Central memory CD8-positive, alpha-beta T cell (primary cell): ENCODE measurements around the gene KRTAP17-1.
"Not testable (repeated sequence)": the region's sequence is repeated elsewhere in the genome, so short reads cannot be mapped to it uniquely, and the experiment has no call there.

Experiments used
- ATAC-seq: fragments of 150-1000 bp; cut with Tn5 transposase; replicated peaks from 2 replicates; pipeline ENCODE4 v1.10.0; 2022; ENCODE audit warnings: mild to moderate bottlenecking, moderate FRiP score, moderate number of reproducible peaks; ENCODE audit not compliant: poor library complexity, severe bottlenecking; ENCODE audit errors: extremely low read depth
- DNase-seq, 2 donors: peaks; one replicate each; pipeline ENCODE4 v3.0.0; 2021; ENCODE audit warnings: low spot score in 2 of 2
- H3K27ac Mint-ChIP-seq: one replicate; pipeline ENCODE4 v1.8.0; 2022; ENCODE audit warnings: low read depth, mild to moderate bottlenecking, moderate library complexity, mixed read lengths
- H3K27me3 Mint-ChIP-seq: one replicate; pipeline ENCODE4 v1.8.0; 2022; ENCODE audit warnings: mixed read lengths
- H3K36me3 Mint-ChIP-seq: one replicate; pipeline ENCODE4 v1.8.0; 2022; ENCODE audit warnings: mild to moderate bottlenecking, moderate library complexity, mixed read lengths; ENCODE audit not compliant: insufficient read depth
- H3K4me1 Mint-ChIP-seq: one replicate; pipeline ENCODE4 v1.8.0; 2022; ENCODE audit warnings: mixed read lengths
- H3K4me3 Mint-ChIP-seq: one replicate; pipeline ENCODE4 v1.8.0; 2022; ENCODE audit warnings: mild to moderate bottlenecking, moderate library complexity, mixed read lengths
- H3K9me3 Mint-ChIP-seq: one replicate; pipeline ENCODE4 v1.8.0; 2022; ENCODE audit warnings: mixed read lengths

The KRTAP17-1 gene, protein sequence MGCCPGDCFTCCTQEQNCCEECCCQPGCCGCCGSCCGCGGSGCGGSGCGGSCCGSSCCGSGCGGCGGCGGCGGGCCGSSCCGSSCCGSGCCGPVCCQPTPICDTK

DNA sequence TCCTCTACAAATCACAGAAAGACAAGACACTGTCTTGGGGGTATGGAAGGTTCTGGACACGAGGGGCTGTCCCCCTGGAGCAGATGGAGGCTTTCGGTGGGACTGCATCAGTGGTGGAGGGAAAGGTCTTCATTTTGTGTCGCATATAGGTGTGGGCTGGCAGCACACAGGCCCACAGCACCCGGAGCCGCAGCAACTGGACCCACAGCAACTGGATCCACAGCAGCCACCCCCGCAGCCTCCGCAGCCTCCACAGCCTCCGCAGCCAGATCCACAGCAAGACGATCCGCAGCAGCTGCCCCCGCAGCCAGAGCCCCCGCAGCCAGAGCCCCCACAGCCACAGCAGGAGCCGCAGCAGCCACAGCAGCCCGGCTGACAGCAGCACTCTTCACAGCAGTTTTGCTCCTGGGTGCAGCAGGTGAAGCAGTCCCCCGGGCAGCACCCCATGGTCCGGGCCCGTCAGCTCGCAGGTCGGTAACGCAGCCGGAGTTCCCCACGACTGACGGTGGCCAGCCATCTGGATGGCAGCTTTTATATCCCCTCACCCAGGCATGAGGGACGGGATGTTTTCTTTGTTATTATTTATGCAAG, at the start of gene KRTAP17-1:
KRTAP17-1 (minus strand) TSS at position 507 of the 591 bp plus-strand sequence; CDS start at position 447, 60 bp downstream.
- no peak for DNase-seq
- Mint-ChIP-seq H3K4me3 (no peak within 1 kb of the TSS), H3K27me3 (peaks cover 9% of the 10 kb centered on the region), H3K4me1 (peaks cover 10% of the 10 kb centered on the region), H3K36me3 (peaks cover 4% of the 10 kb centered on the region), H3K9me3 (no peaks in the 10 kb centered on the region), H3K27ac (peak within 1 kb of the TSS; percentile 23)
- no peak for ATAC-seq

DNA sequence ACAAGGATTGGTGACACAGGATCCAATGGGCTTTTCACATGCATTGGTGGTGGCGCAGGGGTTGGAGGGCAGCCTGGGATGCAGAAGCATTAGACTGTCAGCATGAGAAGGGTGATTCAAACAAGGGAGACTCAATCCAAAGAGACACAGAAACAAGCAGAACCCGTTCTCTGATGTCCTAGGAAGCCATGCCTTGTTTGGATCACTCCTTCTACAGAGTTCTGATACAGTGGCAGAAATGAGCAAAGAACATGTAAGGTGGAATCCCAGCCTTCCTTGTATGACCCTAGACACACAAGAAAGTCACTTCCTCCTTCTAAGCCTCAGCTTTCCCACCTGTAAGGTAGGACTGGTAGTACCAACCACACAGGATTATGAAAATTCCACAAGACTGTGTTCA, 48.4 kb upstream of the KRTAP17-1 start:
- Mint-ChIP-seq H3K4me3 (no peak overlapping the region), H3K27me3 (no peaks in the 10 kb centered on the region)

DNA sequence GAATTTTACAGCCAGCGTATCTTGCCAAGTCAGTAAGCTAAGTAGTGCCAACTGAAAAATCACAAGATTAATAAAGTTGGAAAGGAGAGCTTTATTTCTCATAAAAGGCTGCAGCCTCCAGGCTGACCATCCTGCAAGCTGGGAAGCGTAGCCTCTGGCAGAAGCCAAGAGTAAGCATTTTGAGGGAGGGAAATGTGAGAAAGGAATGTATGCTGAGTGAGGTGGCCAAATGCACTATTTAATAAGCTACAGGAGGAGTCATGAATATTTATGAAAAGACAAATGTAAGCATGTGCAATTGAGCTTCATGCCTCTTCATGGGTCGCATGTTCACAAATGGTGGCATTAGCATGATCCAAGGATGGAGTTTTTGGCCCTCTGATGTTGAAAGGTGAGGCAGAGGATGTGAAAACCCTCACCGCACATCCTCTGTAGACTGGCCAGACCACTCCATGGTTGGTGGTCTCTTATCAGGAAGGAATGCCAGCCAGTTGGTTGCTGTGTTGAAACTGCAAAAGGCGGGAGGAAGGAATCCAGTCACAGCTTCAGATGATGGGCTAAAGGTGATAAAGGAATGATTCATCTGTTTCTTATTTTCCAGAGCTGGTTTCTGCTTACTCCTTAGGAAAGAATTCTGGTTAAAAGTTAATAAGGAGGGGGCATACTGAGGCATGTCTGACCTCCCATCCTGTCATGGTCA, 44.9 kb upstream of the KRTAP17-1 start:
- Mint-ChIP-seq H3K27me3 (no peaks in the 10 kb centered on the region), H3K27ac (no peak overlapping the region), H3K9me3 (no peaks in the 10 kb centered on the region), H3K4me1 (no peaks in the 10 kb centered on the region), H3K36me3 (no peaks in the 10 kb centered on the region), H3K4me3 (no peak overlapping the region)
- ATAC-seq (no peak), DNase-seq (no peak)

More for the DNA sequence above, 48.4 kb upstream of the KRTAP17-1 start:
- ATAC-seq: no peak
- DNase-seq: no peak
- H3K9me3 Mint-ChIP-seq: no peaks in the 10 kb centered on the region
- H3K4me1 Mint-ChIP-seq: no peaks in the 10 kb centered on the region
- no peak overlapping the region for H3K27ac Mint-ChIP-seq
- H3K36me3 Mint-ChIP-seq: no peaks in the 10 kb centered on the region

DNA sequence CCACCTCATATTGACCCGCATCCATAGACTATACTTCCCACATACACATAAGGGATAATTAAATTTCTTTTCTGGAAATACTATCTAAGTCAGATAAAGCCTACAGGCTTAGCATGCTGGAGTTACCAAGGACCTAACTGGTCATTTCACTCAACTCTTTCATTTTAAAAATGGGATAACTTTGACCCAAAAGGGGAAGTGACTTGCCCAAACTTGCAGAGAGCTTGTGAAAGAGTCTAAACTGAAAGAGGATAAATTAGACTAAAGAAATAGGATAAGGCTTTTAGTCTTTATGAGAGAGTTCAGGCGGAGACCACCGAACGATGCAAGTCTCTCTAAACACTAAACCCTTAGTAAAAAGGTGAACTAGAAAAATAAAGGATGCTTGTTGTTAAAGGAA, 39.0 kb upstream of the KRTAP17-1 start:
- Mint-ChIP-seq H3K9me3 (peaks cover 9% of the 10 kb centered on the region), H3K4me1 (peaks cover 12% of the 10 kb centered on the region), H3K27me3 (peaks cover 13% of the 10 kb centered on the region), H3K27ac (no peak overlapping the region), H3K36me3 (peaks cover 3% of the 10 kb centered on the region), H3K4me3 (no peak overlapping the region)
- ATAC-seq (no peak), DNase-seq (no peak)

DNA sequence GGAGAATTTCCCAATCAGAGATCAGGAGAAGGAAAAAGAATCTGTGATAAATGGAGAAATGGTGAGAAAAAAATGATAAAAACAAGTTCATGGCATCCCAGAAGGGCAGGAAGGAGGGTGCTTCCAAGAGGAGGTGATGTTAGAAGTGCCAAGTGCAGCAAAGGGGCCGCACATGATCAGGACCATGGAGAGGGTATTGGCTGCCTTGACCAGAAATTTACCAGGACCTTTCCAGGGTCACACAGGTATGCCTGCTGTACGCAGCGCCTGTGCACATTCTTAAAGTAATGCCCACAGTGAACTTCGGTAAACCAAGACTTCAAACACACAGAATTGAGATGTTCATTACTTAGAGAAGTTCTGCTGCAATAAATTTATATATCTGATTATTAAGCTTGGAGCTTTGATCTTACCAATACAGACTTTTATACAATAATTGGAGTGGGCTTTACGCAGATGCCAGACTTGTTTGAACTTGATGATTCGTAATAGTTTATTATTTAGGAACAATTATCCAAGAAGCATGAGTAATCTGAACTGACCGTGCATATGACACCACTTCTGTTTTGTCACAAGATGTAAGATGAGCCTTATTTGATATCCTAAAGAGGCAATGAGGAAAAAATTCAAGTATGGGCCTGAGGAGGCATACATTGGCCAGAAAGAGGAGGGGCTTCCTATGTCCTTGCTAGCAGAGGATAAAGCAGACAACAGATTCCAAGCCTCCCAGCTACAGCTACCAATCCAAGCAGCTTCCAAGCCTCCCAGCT, 37.3 kb upstream of the KRTAP17-1 start:
- peaks cover 13% of the 10 kb centered on the region for H3K27me3 Mint-ChIP-seq
- H3K36me3 Mint-ChIP-seq: peaks cover 3% of the 10 kb centered on the region
- H3K4me1 Mint-ChIP-seq: peaks cover 18% of the 10 kb centered on the region
- DNase-seq (no peak), ATAC-seq (no peak)
- peaks cover 9% of the 10 kb centered on the region for H3K9me3 Mint-ChIP-seq
- H3K27ac Mint-ChIP-seq: peak overlapping the region; percentile 2
- H3K4me3 Mint-ChIP-seq: no peak overlapping the region

DNA sequence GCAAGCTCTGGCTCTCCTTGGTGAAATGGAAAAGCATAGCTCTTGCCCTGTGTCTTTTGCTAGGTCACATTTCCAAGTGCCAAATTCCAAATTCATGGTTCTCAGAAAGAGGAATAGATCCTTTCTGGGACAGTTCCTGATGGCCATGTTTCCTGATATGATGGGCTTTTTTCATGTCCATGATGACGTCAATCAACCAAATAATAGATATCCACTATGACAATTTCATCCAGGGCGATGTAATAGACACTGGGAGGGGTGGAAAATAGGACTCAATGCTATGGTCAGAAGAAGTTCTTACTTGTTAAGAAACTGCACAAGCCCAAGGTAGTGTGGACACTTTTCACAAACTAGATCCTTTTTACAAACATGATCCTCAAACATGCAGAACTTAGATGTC, 35.7 kb upstream of the KRTAP17-1 start:
- no peak for ATAC-seq
- peaks cover 3% of the 10 kb centered on the region for H3K36me3 Mint-ChIP-seq
- H3K27ac Mint-ChIP-seq: no peak overlapping the region
- no peak overlapping the region for H3K4me3 Mint-ChIP-seq
- H3K27me3 Mint-ChIP-seq: peaks cover 13% of the 10 kb centered on the region
- H3K4me1 Mint-ChIP-seq: peaks cover 20% of the 10 kb centered on the region
- H3K9me3 Mint-ChIP-seq: peaks cover 9% of the 10 kb centered on the region
- no peak for DNase-seq

DNA sequence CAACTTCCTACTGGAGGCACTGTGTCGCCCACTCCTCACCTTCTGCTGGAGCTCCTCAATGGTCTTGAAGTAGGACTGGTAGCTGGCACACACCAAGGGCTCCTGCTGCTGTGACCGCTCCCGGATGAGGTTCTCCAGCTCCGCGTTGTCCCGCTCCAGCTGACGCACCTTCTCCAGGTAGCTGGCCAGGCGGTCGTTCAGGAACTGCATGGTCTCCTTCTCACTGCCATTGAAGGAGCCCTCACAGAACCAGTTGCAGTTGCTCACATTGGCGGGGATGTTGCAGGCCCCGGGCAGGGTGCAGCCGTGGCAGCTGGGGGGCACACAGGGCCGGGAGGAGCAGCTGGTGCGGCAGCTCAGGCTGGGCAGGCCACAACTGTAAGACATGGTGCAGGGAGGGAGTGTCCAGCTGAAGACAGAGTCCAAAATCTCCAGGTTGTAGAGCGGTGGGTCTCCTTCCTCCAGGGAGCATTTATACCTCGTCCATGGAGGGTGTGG, 34.9 kb upstream of the KRTAP17-1 start, which contains the start of gene KRT33A:
KRT33A (minus strand) TSS at position 448 of the 498 bp plus-strand sequence; CDS start at position 387, 61 bp downstream.
- H3K9me3 Mint-ChIP-seq, DNase-seq, H3K36me3 Mint-ChIP-seq, H3K27ac Mint-ChIP-seq, ATAC-seq, H3K4me3 Mint-ChIP-seq: not testable (repeated sequence)
- H3K4me1 Mint-ChIP-seq: peaks cover 20% of the 10 kb centered on the region
- H3K27me3 Mint-ChIP-seq: peaks cover 13% of the 10 kb centered on the region

DNA sequence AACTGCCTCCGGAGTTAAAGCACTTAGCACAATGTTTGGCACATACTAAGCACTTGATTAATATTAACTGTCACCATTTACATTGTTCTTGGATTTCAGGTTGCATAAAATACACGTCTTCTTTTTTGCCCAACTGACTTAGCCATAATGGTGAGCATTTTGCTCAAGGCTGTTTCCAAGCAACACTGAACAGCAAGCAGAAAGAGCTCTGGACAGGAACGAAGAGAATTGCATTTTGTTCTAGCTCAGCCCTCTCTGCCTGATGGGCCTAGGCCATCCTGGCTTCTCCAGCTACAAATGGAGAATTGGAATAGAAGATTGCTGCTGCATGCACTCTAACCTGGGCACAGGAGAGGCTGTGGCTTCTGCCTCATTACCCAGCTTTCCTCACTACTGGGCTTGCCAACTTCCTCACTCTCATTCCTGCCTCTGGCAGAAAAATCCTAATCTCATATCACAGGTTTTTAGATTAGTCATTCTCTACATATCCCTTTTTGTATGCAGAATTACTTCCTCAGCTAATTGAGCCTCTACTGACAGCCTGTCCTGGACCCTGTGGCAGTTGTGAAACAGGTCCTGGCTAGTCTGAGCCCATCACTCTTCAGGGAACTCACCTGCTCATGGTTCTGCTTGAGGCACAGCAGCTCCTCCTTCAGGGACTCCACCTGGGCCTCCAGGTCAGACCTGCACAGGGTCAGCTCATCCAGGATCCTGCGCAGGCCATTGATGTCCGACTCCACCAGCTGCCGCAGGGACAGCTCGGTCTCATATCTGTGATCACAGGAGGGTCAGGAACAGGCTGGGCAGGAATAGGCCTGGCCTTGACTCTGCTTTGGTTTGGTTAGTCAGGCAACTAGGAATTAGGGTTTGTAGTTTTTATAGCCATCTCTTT, 32.6 kb upstream of the KRTAP17-1 start:
- peaks cover 4% of the 10 kb centered on the region for H3K36me3 Mint-ChIP-seq
- peaks cover 13% of the 10 kb centered on the region for H3K9me3 Mint-ChIP-seq
- DNase-seq (no peak), ATAC-seq (no peak)
- no peak overlapping the region for H3K4me3 Mint-ChIP-seq
- H3K4me1 Mint-ChIP-seq: peaks cover 24% of the 10 kb centered on the region
- H3K27ac Mint-ChIP-seq: no peak overlapping the region
- peaks cover 11% of the 10 kb centered on the region for H3K27me3 Mint-ChIP-seq

DNA sequence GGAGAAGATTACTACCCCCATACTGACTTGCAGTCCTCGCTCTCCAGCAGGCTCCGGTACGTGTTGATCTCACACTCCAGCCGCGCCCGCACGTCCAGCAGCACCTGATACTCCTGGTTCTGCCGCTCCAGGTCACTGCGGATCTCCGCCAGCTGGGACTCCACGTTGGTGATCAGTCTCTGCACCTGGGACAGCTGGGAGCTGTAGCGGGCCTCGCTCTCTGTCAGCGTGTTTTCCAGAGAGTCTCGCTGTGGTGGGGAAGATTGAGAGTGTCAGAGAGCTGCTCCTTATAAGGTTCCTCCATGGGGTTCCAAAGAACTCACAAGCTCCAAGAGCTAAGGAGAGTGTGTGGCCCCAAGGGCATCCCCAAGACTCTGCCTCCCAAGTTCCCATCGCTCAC, 30.9 kb upstream of the KRTAP17-1 start:
- not testable (repeated sequence) for H3K27ac Mint-ChIP-seq, H3K9me3 Mint-ChIP-seq, DNase-seq, H3K4me3 Mint-ChIP-seq, H3K27me3 Mint-ChIP-seq, ATAC-seq
- Mint-ChIP-seq H3K36me3 (peaks cover 12% of the 10 kb centered on the region), H3K4me1 (peaks cover 28% of the 10 kb centered on the region)

DNA sequence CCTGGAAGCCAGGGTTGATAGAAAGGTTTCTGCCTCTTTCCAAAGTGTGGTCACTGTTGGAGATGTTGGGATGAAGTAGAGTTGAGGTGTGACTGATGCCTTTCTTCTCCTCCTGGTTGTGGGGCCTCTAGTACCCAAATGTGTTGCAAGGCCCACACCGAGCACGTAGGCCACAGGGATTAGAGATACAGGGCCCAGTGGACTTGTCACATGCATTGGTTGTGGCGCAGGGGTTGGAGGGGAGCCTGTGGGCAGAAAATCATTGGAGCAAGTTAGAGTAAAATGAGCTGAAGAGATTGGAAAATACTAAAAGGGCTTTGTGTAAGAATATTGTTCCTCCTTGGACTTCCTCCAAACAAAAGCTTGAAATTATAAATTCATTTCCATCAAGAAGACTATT, 30.5 kb upstream of the KRTAP17-1 start:
- H3K27ac Mint-ChIP-seq: no peak overlapping the region
- peaks cover 6% of the 10 kb centered on the region for H3K9me3 Mint-ChIP-seq
- DNase-seq: no peak
- no peaks in the 10 kb centered on the region for H3K27me3 Mint-ChIP-seq
- H3K4me3 Mint-ChIP-seq: no peak overlapping the region
- peaks cover 31% of the 10 kb centered on the region for H3K4me1 Mint-ChIP-seq
- H3K36me3 Mint-ChIP-seq: peaks cover 13% of the 10 kb centered on the region
- no peak for ATAC-seq

DNA sequence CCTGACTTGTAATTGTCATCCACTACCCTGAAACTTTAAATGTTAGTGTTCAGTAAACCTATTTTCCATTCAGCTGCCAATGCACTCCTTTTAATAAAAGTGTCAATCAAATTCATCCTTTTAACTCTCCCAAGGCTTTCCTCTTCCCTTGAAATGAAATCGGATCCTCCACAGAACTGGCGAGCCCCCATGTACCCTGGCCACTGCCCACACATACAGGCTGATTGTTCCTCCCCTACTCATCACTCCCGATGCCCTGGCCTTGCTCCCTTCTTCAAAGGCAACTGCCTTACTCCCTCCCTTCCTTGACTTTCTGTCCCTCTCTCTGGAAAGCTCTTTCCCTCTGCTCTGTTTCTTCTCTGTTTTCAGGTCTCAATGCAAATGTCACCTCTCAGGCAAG, 27.5 kb upstream of the KRTAP17-1 start:
- Mint-ChIP-seq H3K4me3 (peak overlapping the region; percentile 31), H3K27ac (peak overlapping the region; percentile 69), H3K36me3 (peaks cover 20% of the 10 kb centered on the region), H3K27me3 (no peaks in the 10 kb centered on the region), H3K4me1 (peaks cover 55% of the 10 kb centered on the region), H3K9me3 (peaks cover 6% of the 10 kb centered on the region)
- ATAC-seq: no peak
- DNase-seq: no peak
